Neural cell (in vitro differentiated cells): ENCODE results near the gene KCNK7. TPM values are rescaled to one million over a fixed set of nuclear protein-coding genes. Genes with fewer than 3 reads are reported as not detected.

Source experiments
- H2AFZ ChIP-seq: fragments of 200-600, 300-800 bp; sonication (generic), shearing (Covaris generic); 2 replicates; pipeline ENCODE4 v1.6.0; 2014; ENCODE audit warnings: low read depth, mild to moderate bottlenecking, antibody characterized with exemption, low read length, moderate library complexity
- H3F3A ChIP-seq: fragments of 200-600 bp; shearing (Covaris generic); 2 replicates; pipeline ENCODE4 v1.6.1; 2016; ENCODE audit warnings: mild to moderate bottlenecking, moderate library complexity, mixed read lengths, antibody characterized with exemption, low read length; ENCODE audit not compliant: insufficient read depth, poor library complexity, severe bottlenecking
- H3K27ac ChIP-seq: fragments of 200-600, 300-800 bp; sonication (generic), shearing (Covaris generic); 2 replicates; pipeline ENCODE4 v1.5.1; 2014; ENCODE audit warnings: mild to moderate bottlenecking, low read length, moderate library complexity
- H3K27me3 ChIP-seq: fragments of 300-800, 200-600 bp; sonication (generic), shearing (Covaris generic); 2 replicates; pipeline ENCODE4 v1.6.0; 2014; ENCODE audit warnings: mild to moderate bottlenecking, low read depth, low read length, moderate library complexity; ENCODE audit not compliant: insufficient read depth
- H3K36me3 ChIP-seq: fragments of 300-800, 200-600 bp; sonication (generic), shearing (Covaris generic); 2 replicates; pipeline ENCODE4 v1.5.1; 2014; ENCODE audit warnings: mild to moderate bottlenecking, antibody characterized with exemption, low read length, moderate library complexity; ENCODE audit not compliant: insufficient read depth
- H3K4me2 ChIP-seq: fragments of 300-800, 200-600 bp; sonication (generic), shearing (Covaris generic); 2 replicates; pipeline ENCODE4 v1.6.0; 2014; ENCODE audit warnings: mild to moderate bottlenecking, low read length
- H3K4me3 ChIP-seq: fragments of 300-800, 200-600 bp; sonication (generic), shearing (Covaris generic); 2 replicates; pipeline ENCODE4 v1.5.1; 2014; ENCODE audit warnings: mild to moderate bottlenecking, low read length, moderate library complexity
- H3K79me2 ChIP-seq: fragments of 200-600 bp; shearing (Covaris generic); replicated peaks from 2 replicates; pipeline ENCODE4 v1.6.0; 2014; ENCODE audit warnings: mild to moderate bottlenecking, low read length, moderate library complexity; ENCODE audit not compliant: insufficient read depth
- H3K9ac ChIP-seq: fragments of 300-800, 200-600 bp; sonication (generic), shearing (Covaris generic); 2 replicates; pipeline ENCODE4 v1.6.1; 2016; ENCODE audit warnings: mild to moderate bottlenecking, low read length, mixed read lengths
- H3K9me2 ChIP-seq: fragments of 200-600 bp; shearing (Covaris generic); 2 replicates; pipeline ENCODE4 v1.6.1; 2016; ENCODE audit warnings: mild to moderate bottlenecking, low read length, mixed read lengths; ENCODE audit not compliant: insufficient read depth
- H3K9me3 ChIP-seq: fragments of 200-600, 300-800 bp; sonication (generic), shearing (Covaris generic); 2 replicates; pipeline ENCODE4 v1.6.1; 2016; ENCODE audit warnings: mild to moderate bottlenecking, mixed run types, low read length, moderate library complexity, mixed read lengths
- H4K20me1 ChIP-seq: fragments of 200-600 bp; shearing (Covaris generic); 2 replicates; pipeline ENCODE4 v1.6.1; 2016; ENCODE audit warnings: mild to moderate bottlenecking, mixed run types; ENCODE audit not compliant: insufficient read depth
- CTCF ChIP-seq: fragments of 450-650 bp; IDR thresholded peaks from 2 replicates; pipeline ENCODE4 v1.5.1; 2014; ENCODE audit warnings: antibody characterized with exemption, mild to moderate bottlenecking, moderate library complexity; ENCODE audit not compliant: poor library complexity, severe bottlenecking
- EP300 ChIP-seq: fragments of 450-650 bp; conservative IDR thresholded peaks from 2 replicates; pipeline ENCODE4 v1.6.1; 2014; ENCODE audit warnings: antibody characterized with exemption, mild to moderate bottlenecking, moderate library complexity; ENCODE audit not compliant: poor library complexity, severe bottlenecking
- EZH2 ChIP-seq: fragments of 200-600, 300-800 bp; shearing (Covaris generic), sonication (generic); IDR thresholded peaks from 2 replicates; pipeline ENCODE4 v1.6.1; 2014; ENCODE audit warnings: antibody characterized with exemption, low read length, borderline replicate concordance, mild to moderate bottlenecking; ENCODE audit not compliant: insufficient read depth, poor library complexity, severe bottlenecking
- MXI1 ChIP-seq: fragments of 450-650 bp; conservative IDR thresholded peaks from 2 replicates; pipeline ENCODE4 v1.6.1; 2014; ENCODE audit warnings: antibody characterized with exemption, mild to moderate bottlenecking; ENCODE audit not compliant: poor library complexity, severe bottlenecking
- POLR2AphosphoS5 ChIP-seq: IDR thresholded peaks from 2 replicates; pipeline ENCODE4 v1.6.1; 2012
- RAD21 ChIP-seq: fragments of 450-650 bp; conservative IDR thresholded peaks from 2 replicates; pipeline ENCODE4 v1.6.1; 2014; ENCODE audit warnings: antibody characterized with exemption, mild to moderate bottlenecking, moderate library complexity
- REST ChIP-seq: IDR thresholded peaks from 2 replicates; pipeline ENCODE4 v1.6.1; 2012; ENCODE audit warnings: borderline replicate concordance
- SMC3 ChIP-seq: fragments of 450-650 bp; conservative IDR thresholded peaks from 2 replicates; pipeline ENCODE4 v1.6.1; 2014; ENCODE audit warnings: antibody characterized with exemption, mild to moderate bottlenecking, moderate library complexity; ENCODE audit not compliant: poor library complexity
- TAF1 ChIP-seq: IDR thresholded peaks from 2 replicates; pipeline ENCODE4 v1.6.1; 2012; ENCODE audit warnings: low read depth
- polyA plus RNA-seq: library from polyadenylated mRNA; depleted of rRNA; stranded (reverse); fragments of >200 nt; gene quantifications from 2 replicates; pipeline ENCODE4 v1.2.3, GENCODE V29; 2014

Gene KCNK7
- polyA plus RNA-seq, 1 donor from 2014 or later = 1.1 TPM

GRCh38 chr11:65559951-65560537 is 35.6 kb downstream of the KCNK7 start:
- Histone ChIP-seq H3K9me2 (no peaks in the 10 kb centered on the region), H3K4me3 (no peak overlapping the region), H3K9me3 (no peaks in the 10 kb centered on the region), H3F3A (no peaks in the 10 kb centered on the region), H3K9ac (no peak overlapping the region), H3K4me2 (no peak overlapping the region), H3K79me2 (no peaks in the 10 kb centered on the region), H3K36me3 (no peaks in the 10 kb centered on the region), H3K27me3 (no peaks in the 10 kb centered on the region), H2AFZ (no peak overlapping the region), H3K27ac (no peak overlapping the region), H4K20me1 (no peaks in the 10 kb centered on the region)
- TF ChIP-seq POLR2AphosphoS5 (no peak), REST (no peak)

GRCh38 chr11:65559535-65559934 is 36.1 kb downstream of the KCNK7 start:
- Histone ChIP-seq H3K79me2 (no peaks in the 10 kb centered on the region), H3K9me3 (no peaks in the 10 kb centered on the region), H3K4me2 (no peak overlapping the region), H3K27me3 (no peaks in the 10 kb centered on the region), H4K20me1 (no peaks in the 10 kb centered on the region), H3K27ac (no peak overlapping the region), H3K4me3 (no peak overlapping the region), H3F3A (no peaks in the 10 kb centered on the region), H2AFZ (no peak overlapping the region), H3K36me3 (no peaks in the 10 kb centered on the region), H3K9ac (no peak overlapping the region), H3K9me2 (no peaks in the 10 kb centered on the region)
- TF ChIP-seq CTCF (no peak), SMC3 (no peak), POLR2AphosphoS5 (no peak), REST (no peak), EP300 (no peak), MXI1 (no peak), RAD21 (no peak), TAF1 (no peak), EZH2 (no peak)
